Measurements from ENCODE around the gene ZNF329. TPM values are rescaled to one million over a fixed set of nuclear protein-coding genes. Genes with fewer than 3 reads are reported as not detected.

ZNF329 gene
- total and polyA plus RNA-seq, 3 donors from 2014 or later, result 19.8 to 24.2 (median 20.7) TPM

DNA sequence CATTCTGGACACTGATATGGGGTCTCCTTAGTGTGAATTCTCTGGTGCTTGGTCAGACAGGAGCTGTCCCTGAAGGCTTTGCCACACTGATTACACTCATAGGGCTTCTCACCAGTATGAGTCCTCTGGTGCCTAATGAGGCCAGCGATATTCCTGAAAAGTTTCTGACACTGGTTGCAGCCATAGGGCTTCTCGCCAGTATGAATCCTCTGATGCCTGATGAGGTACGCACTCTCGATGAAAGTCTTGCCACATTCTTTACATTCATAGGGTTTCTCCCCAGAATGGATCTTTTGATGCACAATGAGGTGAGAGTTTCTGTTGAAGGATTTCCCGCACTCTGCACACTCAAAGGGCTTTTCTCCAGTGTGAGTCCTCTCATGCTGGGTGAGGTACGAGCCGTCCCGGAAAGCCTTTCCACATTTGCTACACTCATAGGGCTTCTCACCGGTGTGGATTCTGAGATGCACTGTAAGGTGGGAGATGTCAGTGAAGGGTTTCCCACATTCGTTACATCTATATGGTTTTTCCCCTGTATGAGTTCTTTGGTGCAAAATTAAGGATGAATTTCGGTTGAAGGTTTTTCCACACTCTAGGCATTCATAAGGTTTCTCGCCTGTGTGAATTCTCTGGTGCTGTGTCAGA lies 22.4 kb downstream of the ZNF329 start:
- WGBS, 2 donors, result 96 to 97% methylated on average over 12 of the region's 12 CpGs
- no peak for TF ChIP-seq POLR2A (IDR thresholded peaks at IDR 0.05)
- TF ChIP-seq, protein P1, sequence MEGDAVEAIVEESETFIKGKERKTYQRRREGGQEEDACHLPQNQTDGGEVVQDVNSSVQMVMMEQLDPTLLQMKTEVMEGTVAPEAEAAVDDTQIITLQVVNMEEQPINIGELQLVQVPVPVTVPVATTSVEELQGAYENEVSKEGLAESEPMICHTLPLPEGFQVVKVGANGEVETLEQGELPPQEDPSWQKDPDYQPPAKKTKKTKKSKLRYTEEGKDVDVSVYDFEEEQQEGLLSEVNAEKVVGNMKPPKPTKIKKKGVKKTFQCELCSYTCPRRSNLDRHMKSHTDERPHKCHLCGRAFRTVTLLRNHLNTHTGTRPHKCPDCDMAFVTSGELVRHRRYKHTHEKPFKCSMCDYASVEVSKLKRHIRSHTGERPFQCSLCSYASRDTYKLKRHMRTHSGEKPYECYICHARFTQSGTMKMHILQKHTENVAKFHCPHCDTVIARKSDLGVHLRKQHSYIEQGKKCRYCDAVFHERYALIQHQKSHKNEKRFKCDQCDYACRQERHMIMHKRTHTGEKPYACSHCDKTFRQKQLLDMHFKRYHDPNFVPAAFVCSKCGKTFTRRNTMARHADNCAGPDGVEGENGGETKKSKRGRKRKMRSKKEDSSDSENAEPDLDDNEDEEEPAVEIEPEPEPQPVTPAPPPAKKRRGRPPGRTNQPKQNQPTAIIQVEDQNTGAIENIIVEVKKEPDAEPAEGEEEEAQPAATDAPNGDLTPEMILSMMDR (IDR thresholded peaks at IDR 0.05), result no peak
- H3K4me3 ChIP-seq, result no peak overlapping the region
- no peaks in the 10 kb centered on the region for H3K4me1 ChIP-seq
- H3K27ac ChIP-seq, result no peak overlapping the region
- no peaks in the 10 kb centered on the region for H3K36me3 ChIP-seq (ENCODE audit: low read depth, missing control alignments)
- H3K9me3 ChIP-seq, result peaks cover 3% of the 10 kb centered on the region
- no peaks in the 10 kb centered on the region for H3K27me3 ChIP-seq
- DNase-seq, result no peak
- intact Hi-C loops (cut with DNase I; ENCODE audit: low total_unique reads), result no loop called here

DNA sequence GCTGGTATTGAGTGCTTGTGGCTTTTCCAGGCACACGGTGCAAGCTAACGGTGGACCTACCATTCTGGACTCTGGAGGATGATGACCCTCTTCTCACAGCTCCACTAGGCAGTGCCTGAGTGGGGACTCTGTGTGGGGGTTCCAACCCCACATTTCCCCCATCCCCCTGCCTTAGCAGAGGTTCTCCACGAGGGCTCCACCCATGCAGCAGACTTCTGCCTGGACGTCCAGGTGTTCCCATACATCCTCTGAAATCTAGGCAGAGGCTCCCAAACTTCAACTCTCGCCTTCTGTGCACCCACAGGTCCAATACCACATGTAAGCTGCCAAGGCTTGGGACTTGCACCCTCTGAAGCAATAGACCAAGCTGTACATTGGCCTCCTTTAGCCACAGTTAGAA lies 27.2 kb downstream of the ZNF329 start:
- H3K36me3 ChIP-seq (ENCODE audit: low read depth, missing control alignments), result no peaks in the 10 kb centered on the region
- no peaks in the 10 kb centered on the region for H3K4me1 ChIP-seq
- H3K27me3 ChIP-seq, result no peaks in the 10 kb centered on the region
- no peak overlapping the region for H3K27ac ChIP-seq
- 67 to 87% methylated on average over 5 of the region's 5 CpGs for WGBS, 2 donors
- no peak for DNase-seq
- TF ChIP-seq, protein P1 (IDR thresholded peaks at IDR 0.05), result no peak
- TF ChIP-seq POLR2A (IDR thresholded peaks at IDR 0.05), result no peak
- H3K4me3 ChIP-seq, result no peak overlapping the region
- intact Hi-C loops (cut with DNase I; ENCODE audit: low total_unique reads), result no loop called here
- H3K9me3 ChIP-seq, result peaks cover 3% of the 10 kb centered on the region

DNA sequence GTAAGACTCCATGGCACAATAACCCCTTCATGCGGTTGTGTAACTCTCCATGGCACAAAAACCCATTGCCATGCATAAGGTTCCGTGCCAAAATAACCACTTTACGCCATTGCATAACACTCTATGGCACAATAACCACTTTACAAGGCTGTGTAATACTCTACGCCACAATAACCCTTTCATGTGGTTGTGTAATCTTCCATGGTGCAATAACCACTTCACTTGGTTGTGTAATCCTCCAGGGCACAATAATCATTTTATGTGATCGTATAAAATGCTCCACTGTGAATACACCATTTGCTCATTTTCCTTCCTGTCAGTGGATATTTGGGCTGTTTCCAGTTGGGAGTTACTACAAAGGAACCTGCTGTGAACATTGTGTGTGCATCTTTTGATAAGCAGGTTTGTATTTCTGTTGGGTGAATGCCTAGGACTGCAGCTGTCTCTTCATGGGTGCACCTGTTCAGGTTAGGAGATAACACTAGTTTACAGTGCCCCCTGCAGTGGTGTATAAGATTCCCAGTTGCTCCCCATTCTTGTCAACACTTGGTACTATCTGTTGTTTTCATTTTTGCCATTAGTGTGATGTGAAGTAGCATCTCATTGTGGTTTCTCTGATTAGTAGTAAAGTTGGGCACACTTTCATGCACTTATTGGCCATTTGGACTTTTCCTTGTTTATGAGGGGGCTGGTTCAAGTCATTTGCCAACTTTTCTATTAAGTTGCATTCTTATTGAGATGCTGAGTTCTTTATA lies 31.4 kb downstream of the ZNF329 start:
- Histone ChIP-seq H3K27ac (no peak overlapping the region), H3K27me3 (no peaks in the 10 kb centered on the region), H3K36me3 (ENCODE audit: low read depth, missing control alignments) (no peaks in the 10 kb centered on the region), H3K9me3 (no peaks in the 10 kb centered on the region), H3K4me1 (no peaks in the 10 kb centered on the region), H3K4me3 (peak overlapping the region; percentile 61 to 78)
- WGBS, 2 donors, result 59 to 68% methylated on average over 5 of the region's 5 CpGs
- TF ChIP-seq POLR2A (IDR thresholded peaks at IDR 0.05), result no peak
- TF ChIP-seq, protein P1 (IDR thresholded peaks at IDR 0.05), result no peak
- DNase-seq, result no peak
- intact Hi-C loops (cut with DNase I; ENCODE audit: low total_unique reads), result no loop called here

DNA sequence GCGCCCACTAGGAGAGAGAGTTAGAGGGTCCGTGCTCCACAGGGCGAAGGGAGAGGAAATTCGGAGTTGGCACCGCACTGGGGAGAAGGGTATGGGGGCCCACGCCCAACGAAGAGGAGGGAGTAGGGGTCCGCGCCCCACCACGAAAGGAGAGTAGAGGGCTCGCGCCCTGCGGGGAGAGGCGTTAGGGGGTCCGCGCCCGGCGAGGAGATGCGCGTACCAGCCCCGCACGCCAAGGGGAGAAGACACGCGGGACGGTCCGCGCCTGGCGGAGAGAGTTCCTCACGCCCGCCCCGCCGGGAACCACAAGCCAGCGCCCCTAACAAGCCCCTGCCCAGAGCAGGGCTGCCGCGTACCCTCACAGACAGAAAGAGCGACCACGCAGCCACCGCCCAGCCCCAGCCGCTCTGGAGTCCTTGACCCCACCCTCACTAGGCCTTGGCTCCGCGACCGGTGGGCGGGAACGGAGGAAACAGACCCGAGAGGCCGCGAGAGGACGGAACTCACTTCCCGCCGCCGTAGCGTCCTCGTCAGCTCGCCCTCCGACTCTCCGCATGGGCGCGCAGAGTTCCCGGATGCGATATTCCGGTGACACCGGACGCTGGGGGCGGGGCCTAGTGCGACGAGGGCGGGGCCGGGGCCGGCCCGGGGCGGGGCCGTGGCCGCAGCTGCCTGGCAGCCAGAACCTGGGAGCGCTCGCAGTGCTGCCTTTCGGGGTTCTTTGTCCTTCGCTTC lies 32.6 kb downstream of the ZNF329 start:
- 2 to 4% methylated on average over 22 to 58 of the region's 77 CpGs for WGBS, 2 donors
- Histone ChIP-seq H3K4me1 (no peaks in the 10 kb centered on the region), H3K4me3 (peak overlapping the region; percentile 61 to 78), H3K27me3 (no peaks in the 10 kb centered on the region), H3K36me3 (ENCODE audit: low read depth, missing control alignments) (no peaks in the 10 kb centered on the region), H3K27ac (peak overlapping the region in 1 of 2 donors; percentile 70), H3K9me3 (no peaks in the 10 kb centered on the region)
- intact Hi-C loops (cut with DNase I; ENCODE audit: low total_unique reads), result no loop called here
- TF ChIP-seq, protein P1 (IDR thresholded peaks at IDR 0.05), result no peak
- TF ChIP-seq POLR2A (IDR thresholded peaks at IDR 0.05), result no peak
- peak; percentile 91 for DNase-seq
